Upper lobe of right lung (tissue), 1 donor: Measurements from ENCODE around the gene RGL1. TPM values are rescaled to one million over a fixed set of nuclear protein-coding genes. Genes with fewer than 3 reads are reported as not detected.

ENCODE experiments used
- ATAC-seq: fragments of 200-7000 bp; cut with Tn5 transposase; one replicate; pipeline ENCODE4 v1.9.1; 2020; ENCODE audit warnings: mild to moderate bottlenecking, moderate library complexity
- DNase-seq: peaks from one replicate; pipeline ENCODE4 v3.0.0-alpha.2; 2020
- H3K27ac ChIP-seq: fragments of 200-600 bp; one replicate; pipeline ENCODE4 v1.8.0; 2022
- H3K27me3 ChIP-seq: fragments of 200-600 bp; one replicate; pipeline ENCODE4 v1.8.0; 2022; ENCODE audit warnings: mild to moderate bottlenecking
- H3K36me3 ChIP-seq: fragments of 200-600 bp; one replicate; pipeline ENCODE4 v1.8.0; 2022
- H3K4me1 ChIP-seq: fragments of 200-600 bp; one replicate; pipeline ENCODE4 v1.8.0; 2022
- H3K4me3 ChIP-seq: fragments of 200-600 bp; one replicate; pipeline ENCODE4 v1.8.0; 2022; ENCODE audit warnings: mild to moderate bottlenecking
- H3K9me3 ChIP-seq: fragments of 200-600 bp; one replicate; pipeline ENCODE4 v1.8.0; 2022
- intact Hi-C: fragments of 100-400 bp; cut with DNase I; formaldehyde crosslinking; loops from one replicate; pipeline ENCODE4 v1.11.0; 2022
- total RNA-seq: library from RNA; stranded (reverse); fragmentation: NEBNext Ultra II Directional; extraction: Animal tissue kit (Norgen Biotek cat#: 25700); gene quantifications from one replicate; pipeline ENCODE4 v1.2.1, GENCODE V29; 2021
- TF ChIP-seq, protein P1 (sequence below): fragments of 200-600 bp; IDR thresholded peaks from one replicate; pipeline ENCODE4 v1.8.0; 2022; ENCODE audit warnings: antibody characterized with exemption
- donor health status: DM: no; HTN: yes; CAD: no; lungs with severe emphysema.

The RGL1 gene
- total RNA-seq, 1 donor from 2014 or later: 40.9 TPM

DNA sequence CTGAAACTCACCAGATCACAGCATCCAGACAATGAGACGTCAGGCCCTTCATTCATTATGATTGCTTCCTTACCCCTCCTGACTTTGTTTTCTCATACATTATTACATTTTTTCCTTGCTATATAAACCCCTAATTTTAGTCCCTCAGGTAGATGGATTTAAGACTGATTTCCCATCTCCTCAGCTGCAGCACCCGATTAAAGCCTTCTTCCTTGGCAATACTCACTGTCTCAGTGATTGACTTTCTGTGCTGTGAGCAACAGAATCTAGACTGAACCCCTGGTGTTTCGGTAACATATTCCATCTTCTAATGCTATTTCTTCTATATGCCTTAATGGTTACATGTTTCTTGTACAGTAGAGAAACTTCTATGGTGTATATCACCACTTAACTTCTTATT is 30.0 kb upstream of the RGL1 start:
- no peaks in the 10 kb centered on the region for H3K36me3 ChIP-seq
- DNase-seq (no peak), ATAC-seq (no peak)
- intact Hi-C loops: no loop called here
- no peak overlapping the region for H3K4me3 ChIP-seq
- H3K27me3 ChIP-seq: no peaks in the 10 kb centered on the region
- H3K27ac ChIP-seq: no peak overlapping the region
- H3K4me1 ChIP-seq: no peaks in the 10 kb centered on the region
- TF ChIP-seq, protein P1, sequence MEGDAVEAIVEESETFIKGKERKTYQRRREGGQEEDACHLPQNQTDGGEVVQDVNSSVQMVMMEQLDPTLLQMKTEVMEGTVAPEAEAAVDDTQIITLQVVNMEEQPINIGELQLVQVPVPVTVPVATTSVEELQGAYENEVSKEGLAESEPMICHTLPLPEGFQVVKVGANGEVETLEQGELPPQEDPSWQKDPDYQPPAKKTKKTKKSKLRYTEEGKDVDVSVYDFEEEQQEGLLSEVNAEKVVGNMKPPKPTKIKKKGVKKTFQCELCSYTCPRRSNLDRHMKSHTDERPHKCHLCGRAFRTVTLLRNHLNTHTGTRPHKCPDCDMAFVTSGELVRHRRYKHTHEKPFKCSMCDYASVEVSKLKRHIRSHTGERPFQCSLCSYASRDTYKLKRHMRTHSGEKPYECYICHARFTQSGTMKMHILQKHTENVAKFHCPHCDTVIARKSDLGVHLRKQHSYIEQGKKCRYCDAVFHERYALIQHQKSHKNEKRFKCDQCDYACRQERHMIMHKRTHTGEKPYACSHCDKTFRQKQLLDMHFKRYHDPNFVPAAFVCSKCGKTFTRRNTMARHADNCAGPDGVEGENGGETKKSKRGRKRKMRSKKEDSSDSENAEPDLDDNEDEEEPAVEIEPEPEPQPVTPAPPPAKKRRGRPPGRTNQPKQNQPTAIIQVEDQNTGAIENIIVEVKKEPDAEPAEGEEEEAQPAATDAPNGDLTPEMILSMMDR: no peak
- no peaks in the 10 kb centered on the region for H3K9me3 ChIP-seq

DNA sequence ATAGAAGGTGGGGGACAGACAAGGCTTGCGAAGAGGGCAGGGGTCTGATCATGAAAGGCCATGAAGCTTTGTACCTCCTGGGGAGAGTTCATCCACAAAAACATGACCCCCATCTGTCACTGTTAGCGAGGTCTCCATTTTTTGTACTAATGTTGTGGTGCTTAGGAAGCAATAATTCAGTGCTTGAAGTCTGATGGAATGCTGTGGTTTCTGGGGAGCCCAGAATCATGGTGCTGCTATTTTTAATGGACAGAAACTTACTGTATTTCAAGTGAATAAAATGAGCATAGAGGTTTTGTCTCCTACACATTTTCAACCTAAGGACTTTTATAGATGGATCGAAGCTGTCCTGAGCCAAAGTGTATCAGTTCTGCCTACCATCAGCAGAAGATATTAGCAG is 28.2 kb upstream of the RGL1 start:
- no peak overlapping the region for H3K4me3 ChIP-seq
- DNase-seq: no peak
- ATAC-seq: no peak
- no peak overlapping the region for H3K27ac ChIP-seq
- H3K36me3 ChIP-seq: no peaks in the 10 kb centered on the region
- no peaks in the 10 kb centered on the region for H3K4me1 ChIP-seq
- intact Hi-C loops: no loop called here
- H3K9me3 ChIP-seq: no peaks in the 10 kb centered on the region
- no peaks in the 10 kb centered on the region for H3K27me3 ChIP-seq
- TF ChIP-seq, protein P1: no peak

DNA sequence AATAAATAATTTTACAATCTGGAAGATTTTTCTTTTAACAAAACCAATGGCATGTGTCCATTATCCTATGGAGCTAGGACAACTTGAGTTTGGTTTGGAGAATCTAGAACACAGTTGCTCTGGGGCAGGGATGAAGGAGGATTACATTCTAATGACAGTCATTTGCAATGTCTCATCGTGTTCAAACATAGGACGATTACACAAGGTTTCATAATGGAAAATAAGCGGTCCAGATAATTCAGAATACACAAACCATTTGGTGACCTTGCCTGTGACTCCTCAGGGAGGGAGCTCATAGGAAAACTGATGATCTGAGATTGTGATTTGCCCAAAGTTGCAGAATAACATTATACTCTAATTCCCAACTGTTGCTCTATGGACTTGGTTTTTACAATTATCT is 27.6 kb upstream of the RGL1 start:
- H3K4me3 ChIP-seq: no peak overlapping the region
- DNase-seq (no peak), ATAC-seq (no peak)
- TF ChIP-seq, protein P1: no peak
- intact Hi-C loops: no loop called here
- H3K4me1 ChIP-seq: no peaks in the 10 kb centered on the region
- H3K27ac ChIP-seq: no peak overlapping the region
- no peaks in the 10 kb centered on the region for H3K27me3 ChIP-seq
- no peaks in the 10 kb centered on the region for H3K9me3 ChIP-seq
- H3K36me3 ChIP-seq: no peaks in the 10 kb centered on the region

DNA sequence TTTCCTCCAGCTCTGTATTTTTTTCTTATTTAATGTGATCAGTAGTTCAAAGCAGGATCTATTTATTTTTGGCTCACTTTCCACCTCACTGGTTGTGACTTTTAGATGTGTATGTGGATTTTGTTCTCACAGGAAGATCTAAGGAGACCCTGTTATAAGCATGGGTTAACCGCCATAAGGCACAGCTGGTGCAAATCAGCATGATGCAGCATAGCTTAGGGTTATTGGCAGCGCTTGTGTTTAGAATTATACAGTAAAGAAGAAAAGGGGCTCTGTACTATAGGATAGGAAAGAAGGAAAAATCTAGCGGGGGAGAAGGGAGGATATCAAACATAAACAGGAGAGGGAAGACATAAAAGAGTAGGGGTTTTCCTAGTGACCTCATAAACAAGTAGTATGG is 26.9 kb upstream of the RGL1 start:
- TF ChIP-seq, protein P1: no peak
- no peaks in the 10 kb centered on the region for H3K9me3 ChIP-seq
- intact Hi-C loops: no loop called here
- H3K36me3 ChIP-seq: no peaks in the 10 kb centered on the region
- no peaks in the 10 kb centered on the region for H3K27me3 ChIP-seq
- H3K4me1 ChIP-seq: no peaks in the 10 kb centered on the region
- H3K4me3 ChIP-seq: no peak overlapping the region
- H3K27ac ChIP-seq: no peak overlapping the region
- no peak for ATAC-seq
- no peak for DNase-seq

DNA sequence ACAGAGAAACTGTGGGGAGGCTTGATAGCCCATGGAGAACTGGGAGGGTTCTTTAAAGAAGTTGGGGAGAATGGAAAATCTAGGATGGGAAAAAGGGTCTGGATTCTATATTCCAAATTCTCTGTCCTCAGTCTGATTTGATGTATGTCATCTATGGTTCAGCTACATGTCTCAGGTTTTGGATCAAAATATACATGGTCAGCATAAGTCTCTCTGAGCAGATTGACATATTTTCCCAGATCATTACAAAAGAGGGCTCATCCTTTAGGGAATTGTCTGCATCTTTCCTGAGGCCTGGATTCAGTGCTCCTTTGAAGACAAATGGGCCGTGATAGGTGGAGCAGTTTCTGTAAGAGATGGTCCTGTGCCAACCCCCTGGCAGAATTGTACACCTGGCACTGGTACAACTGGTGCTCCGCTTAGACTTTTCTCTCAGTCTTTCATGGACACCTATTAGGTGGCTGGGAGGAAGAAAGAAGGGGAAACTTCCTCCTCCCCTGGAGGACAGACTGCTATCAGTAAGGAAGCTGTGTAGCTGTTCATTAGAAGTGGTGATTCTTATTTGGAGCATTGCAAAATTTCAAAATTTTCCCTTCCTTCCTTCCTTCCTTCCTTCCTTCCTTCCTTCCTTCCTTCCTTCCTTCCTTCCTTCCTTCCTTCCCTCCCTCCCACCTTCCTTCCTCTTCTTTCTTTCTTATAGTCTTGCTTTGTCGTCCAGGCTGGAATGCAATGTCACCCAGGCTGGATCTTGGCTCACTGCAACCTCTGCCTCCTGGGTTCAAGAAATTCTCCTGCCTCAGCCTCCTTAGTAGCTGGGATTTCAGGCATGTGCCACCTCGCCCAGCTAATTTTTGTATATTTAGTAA is 26.1 kb upstream of the RGL1 start:
- Histone ChIP-seq H3K4me3 (no peak overlapping the region), H3K9me3 (no peaks in the 10 kb centered on the region), H3K36me3 (no peaks in the 10 kb centered on the region), H3K27ac (no peak overlapping the region), H3K4me1 (no peaks in the 10 kb centered on the region), H3K27me3 (no peaks in the 10 kb centered on the region)
- intact Hi-C loops: no loop called here
- no peak for DNase-seq
- TF ChIP-seq, protein P1: no peak
- no peak for ATAC-seq

DNA sequence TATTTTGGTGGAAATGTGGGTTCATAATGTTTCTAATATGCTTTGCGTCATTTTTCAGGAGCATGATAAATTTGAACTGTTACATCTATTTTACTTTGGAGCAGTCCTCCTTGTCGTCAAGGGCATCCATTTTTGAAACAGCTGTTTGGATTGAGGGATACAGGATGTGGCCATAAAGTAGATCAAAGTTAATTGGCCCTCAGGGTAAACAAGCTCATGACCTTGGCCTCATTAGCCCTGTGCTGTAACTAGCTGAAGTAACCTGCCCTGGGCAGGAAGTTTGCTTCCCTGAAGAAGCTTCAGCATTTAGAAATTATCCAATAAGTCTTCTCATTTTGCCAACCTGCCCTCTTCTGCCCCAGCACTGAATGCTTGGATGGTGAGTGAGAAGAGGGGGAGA is 24.8 kb upstream of the RGL1 start:
- Histone ChIP-seq H3K36me3 (no peaks in the 10 kb centered on the region), H3K4me3 (no peak overlapping the region), H3K9me3 (no peaks in the 10 kb centered on the region), H3K27ac (no peak overlapping the region), H3K4me1 (no peaks in the 10 kb centered on the region), H3K27me3 (no peaks in the 10 kb centered on the region)
- intact Hi-C loops: no loop called here
- TF ChIP-seq, protein P1: no peak
- no peak for DNase-seq
- ATAC-seq: no peak
